ENCODE results near the gene RBSN.

RBSN gene

GRCh38 chr3:15099364-15100098, 583 bp upstream of the RBSN start:
- DNase-seq, result no peak

- no peak for DNase-seq
These were observed 1.1 kb downstream of the RBSN start for GRCh38 chr3:15097891-15098290.

GRCh38 chr3:15096046-15096445, 2.9 kb downstream of the RBSN start:
- no peak for DNase-seq

- DNase-seq, result no peak
These were observed 4.6 kb downstream of the RBSN start for GRCh38 chr3:15094187-15094875.

- DNase-seq, result no peak
These were observed 6.3 kb downstream of the RBSN start for GRCh38 chr3:15092686-15093085.

GRCh38 chr3:15091575-15091974, 7.4 kb downstream of the RBSN start:
- no peak for DNase-seq

GRCh38 chr3:15089201-15089600, 9.7 kb downstream of the RBSN start:
- DNase-seq, result no peak

- DNase-seq, result no peak
These were observed 12.2 kb downstream of the RBSN start for GRCh38 chr3:15086699-15087098.

- DNase-seq, result no peak
These were observed 12.7 kb downstream of the RBSN start for GRCh38 chr3:15086263-15086662.

- DNase-seq, result no peak
These were observed 15.7 kb downstream of the RBSN start for GRCh38 chr3:15083252-15083651.

GRCh38 chr3:15081960-15082664, 16.8 kb downstream of the RBSN start:
- no peak for DNase-seq

- DNase-seq, result no peak
These were observed 19.9 kb downstream of the RBSN start for GRCh38 chr3:15079091-15079490.

GRCh38 chr3:15074500-15074899, 24.4 kb downstream of the RBSN start:
- DNase-seq, result no peak

GRCh38 chr3:15071699-15072098, 27.2 kb downstream of the RBSN start:
- DNase-seq, result no peak

- DNase-seq, result no peak
These were observed 29.5 kb downstream of the RBSN start for GRCh38 chr3:15069441-15069840.

GRCh38 chr3:15066467-15066866, 32.5 kb downstream of the RBSN start:
- no peak for DNase-seq

GRCh38 chr3:15065550-15066007, 33.4 kb downstream of the RBSN start:
- DNase-seq, result no peak

GRCh38 chr3:15064835-15065549, 34.0 kb downstream of the RBSN start, which contains the start of gene MRPS25:
TSS of gene MRPS25 (minus strand) at chr3:15065315. CDS start at chr3:15065194, 121 bp downstream.
- peak; percentile 82 for DNase-seq

GRCh38 chr3:15064299-15064834, 34.6 kb downstream of the RBSN start:
- DNase-seq, result peak; percentile 7

- DNase-seq, result no peak
These were observed 35.2 kb downstream of the RBSN start for GRCh38 chr3:15063656-15064286.

- no peak for DNase-seq
These were observed 35.7 kb downstream of the RBSN start for GRCh38 chr3:15063238-15063637.

- no peak for DNase-seq
These were observed 38.9 kb downstream of the RBSN start for GRCh38 chr3:15060029-15060428.

All from T-helper 9 cell (primary cell).